Chondrocyte (in vitro differentiated cells): ENCODE data around the gene ACOXL. TPM values are rescaled to one million over a fixed set of nuclear protein-coding genes. Genes with fewer than 3 reads are reported as not detected.
A peak's percentile ranks its signal among the peaks of the same experiment; 100 is the strongest.
"Not testable (repeated sequence)": the region's sequence is repeated elsewhere in the genome, so short reads cannot be mapped to it uniquely, and the experiment has no call there.

ENCODE experiments used
- DNase-seq: peaks from one replicate; pipeline ENCODE4 v3.0.0; 2021; ENCODE audit warnings: mixed read lengths, low spot score
- H3K27ac Mint-ChIP-seq: one replicate; pipeline ENCODE4 v1.8.0; 2021; ENCODE audit warnings: mild to moderate bottlenecking, moderate library complexity, mixed read lengths; ENCODE audit not compliant: unreplicated experiment
- H3K27me3 Mint-ChIP-seq: 2 replicates; pipeline ENCODE4 v1.8.0; 2021; ENCODE audit warnings: low read depth, mixed read lengths
- H3K36me3 Mint-ChIP-seq: 2 replicates; pipeline ENCODE4 v1.8.0; 2021; ENCODE audit warnings: low read depth, mixed read lengths
- H3K4me1 Mint-ChIP-seq: 2 replicates; pipeline ENCODE4 v1.8.0; 2021; ENCODE audit warnings: low read depth, mild to moderate bottlenecking, mixed read lengths
- H3K4me3 Mint-ChIP-seq: one replicate; pipeline ENCODE4 v1.8.0; 2021; ENCODE audit warnings: mild to moderate bottlenecking, moderate library complexity, mixed read lengths; ENCODE audit not compliant: unreplicated experiment
- H3K9me3 Mint-ChIP-seq: 2 replicates; pipeline ENCODE4 v1.8.0; 2021; ENCODE audit warnings: low read depth, mixed read lengths
- CTCF ChIP-seq: fragments of 200-600 bp; sonication (generic); IDR thresholded peaks from 2 replicates; pipeline ENCODE4 v1.5.0; 2021; ENCODE audit warnings: antibody characterized with exemption, mild to moderate bottlenecking, moderate library complexity
- long read RNA-seq: library from polyadenylated mRNA; stranded (forward); transcript quantifications from one replicate; pipeline ENCODE4 v2.0.0, GENCODE V29; 2021
- total RNA-seq: library from RNA; stranded (reverse); gene quantifications from 3 replicates; pipeline ENCODE4 v1.2.1, GENCODE V29; 2021

The ACOXL gene
- not detected in 3 replicates for total RNA-seq
- long read RNA-seq, result 0 reads

- no peak within 1 kb of the TSS for H3K27ac Mint-ChIP-seq
- H3K4me3 Mint-ChIP-seq, result peak within 1 kb of the TSS; percentile 50
- H3K36me3 Mint-ChIP-seq, result peaks cover 12% of the 10 kb centered on the region
- DNase-seq, result no peak
- no peak for TF ChIP-seq CTCF
- peaks cover 16% of the 10 kb centered on the region for H3K4me1 Mint-ChIP-seq
- peaks cover 7% of the 10 kb centered on the region for H3K9me3 Mint-ChIP-seq
- H3K27me3 Mint-ChIP-seq, result peaks cover 76% of the 10 kb centered on the region
These were observed at the start of gene ACOXL for GRCh38 chr2:110732422-110733413. ACOXL (plus strand) TSS chr2:110732573; CDS start chr2:110768390, 35,817 bp downstream.

GRCh38 chr2:110682872-110683271 lies 49.5 kb upstream of the ACOXL start:
- no peak overlapping the region for H3K27ac Mint-ChIP-seq
- no peaks in the 10 kb centered on the region for H3K36me3 Mint-ChIP-seq
- H3K27me3 Mint-ChIP-seq, result peaks cover 12% of the 10 kb centered on the region
- no peak for TF ChIP-seq CTCF
- no peaks in the 10 kb centered on the region for H3K9me3 Mint-ChIP-seq
- H3K4me1 Mint-ChIP-seq, result peaks cover 12% of the 10 kb centered on the region
- no peak overlapping the region for H3K4me3 Mint-ChIP-seq
- DNase-seq, result no peak

- DNase-seq, H3K27ac Mint-ChIP-seq, H3K9me3 Mint-ChIP-seq, H3K4me1 Mint-ChIP-seq, H3K36me3 Mint-ChIP-seq, H3K4me3 Mint-ChIP-seq: not testable (repeated sequence)
- H3K27me3 Mint-ChIP-seq, result peaks cover 41% of the 10 kb centered on the region
These were observed 44.4 kb upstream of the ACOXL start for GRCh38 chr2:110687775-110688484.

GRCh38 chr2:110688594-110689091 lies 43.7 kb upstream of the ACOXL start:
- H3K36me3 Mint-ChIP-seq, result no peaks in the 10 kb centered on the region
- no peaks in the 10 kb centered on the region for H3K9me3 Mint-ChIP-seq
- no peak overlapping the region for H3K27ac Mint-ChIP-seq
- no peak for DNase-seq
- H3K27me3 Mint-ChIP-seq, result peaks cover 41% of the 10 kb centered on the region
- no peak for TF ChIP-seq CTCF
- H3K4me3 Mint-ChIP-seq, result no peak overlapping the region
- no peaks in the 10 kb centered on the region for H3K4me1 Mint-ChIP-seq

- no peaks in the 10 kb centered on the region for H3K36me3 Mint-ChIP-seq
- H3K4me3 Mint-ChIP-seq, result no peak overlapping the region
- no peak for DNase-seq
- H3K4me1 Mint-ChIP-seq, result no peaks in the 10 kb centered on the region
- no peak for TF ChIP-seq CTCF
- H3K27me3 Mint-ChIP-seq, result peaks cover 37% of the 10 kb centered on the region
- no peaks in the 10 kb centered on the region for H3K9me3 Mint-ChIP-seq
- H3K27ac Mint-ChIP-seq, result no peak overlapping the region
These were observed 42.0 kb upstream of the ACOXL start for GRCh38 chr2:110690083-110690965.
